Stimulated activated CD8-positive, alpha-beta memory T cell treated with anti-CD3 and anti-CD28 coated beads, Interleukin-12 subunit alpha, Interleukin-12 subunit beta, amount 100 ng/mL, for 4 hours (primary cell): Measurements from ENCODE around the gene CYB5R4.
"Not testable (repeated sequence)": the region's sequence is repeated elsewhere in the genome, so short reads cannot be mapped to it uniquely, and the experiment has no call there.

Experiments used
- DNase-seq: peaks from one replicate; pipeline ENCODE4 v3.0.0-alpha.2; 2020; ENCODE audit warnings: low read depth

Gene CYB5R4

DNA sequence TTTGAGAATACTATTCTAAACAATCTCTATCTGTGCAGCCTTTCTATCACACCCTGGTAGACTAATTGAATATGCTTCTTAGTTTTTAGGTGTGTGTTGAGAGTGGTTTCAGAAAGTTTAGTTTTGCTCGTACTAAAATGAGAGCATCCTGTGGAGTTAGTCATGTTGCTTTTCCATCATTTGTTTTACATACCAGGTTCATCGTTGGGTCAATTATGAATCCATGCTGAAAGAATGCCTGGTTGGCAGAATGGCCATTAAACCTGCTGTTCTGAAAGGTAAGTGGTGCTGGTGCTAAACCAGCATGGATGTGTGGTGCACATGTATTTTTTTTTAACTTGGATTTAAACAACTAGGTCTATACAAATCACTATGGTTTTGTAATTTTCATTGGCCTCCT is 49.3 kb downstream of the CYB5R4 start:
- no peak for DNase-seq

- DNase-seq: no peak
Observed at GRCh38 chr6:83911278-83911677, 51.8 kb downstream of the CYB5R4 start.

GRCh38 chr6:83914953-83915352 is 55.5 kb downstream of the CYB5R4 start:
- DNase-seq: no peak

DNA sequence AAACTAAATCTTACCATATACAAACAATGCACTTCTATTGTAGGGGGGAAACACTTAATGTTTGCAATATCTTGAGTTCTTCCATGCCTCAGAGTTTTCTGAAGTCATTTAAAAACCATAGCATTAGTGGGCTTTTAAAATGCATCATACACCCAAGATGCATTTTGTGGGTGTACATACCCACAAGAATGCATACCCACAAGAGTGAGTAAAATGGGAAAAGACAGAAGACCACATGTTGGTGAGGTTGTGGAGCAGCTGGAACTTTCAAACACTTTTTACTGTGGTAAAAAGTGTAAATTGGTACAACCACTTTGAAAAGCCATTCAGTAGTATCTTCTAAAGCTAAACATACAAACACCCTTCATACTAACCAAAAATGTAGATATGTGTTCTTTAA is 57.5 kb downstream of the CYB5R4 start:
- no peak for DNase-seq

DNA sequence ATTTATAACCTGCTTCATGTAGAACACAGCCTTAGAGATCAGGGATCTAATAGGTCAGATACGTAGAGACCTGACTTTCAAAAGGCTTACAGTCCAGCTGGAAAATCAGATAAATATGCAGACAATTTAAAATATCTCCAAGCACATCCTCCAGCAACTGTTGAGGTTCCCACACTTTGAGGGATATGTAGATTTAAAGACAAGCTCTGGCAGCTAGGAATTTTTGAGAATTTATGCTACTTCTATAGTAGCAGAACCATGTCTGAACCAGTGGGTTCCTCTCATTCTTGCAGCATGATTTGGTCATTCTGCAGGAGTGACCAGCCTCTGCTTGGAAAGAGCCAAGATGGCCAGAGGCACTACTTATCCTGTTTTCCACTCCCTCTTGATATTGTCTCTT is 60.5 kb downstream of the CYB5R4 start:
- DNase-seq: no peak

DNA sequence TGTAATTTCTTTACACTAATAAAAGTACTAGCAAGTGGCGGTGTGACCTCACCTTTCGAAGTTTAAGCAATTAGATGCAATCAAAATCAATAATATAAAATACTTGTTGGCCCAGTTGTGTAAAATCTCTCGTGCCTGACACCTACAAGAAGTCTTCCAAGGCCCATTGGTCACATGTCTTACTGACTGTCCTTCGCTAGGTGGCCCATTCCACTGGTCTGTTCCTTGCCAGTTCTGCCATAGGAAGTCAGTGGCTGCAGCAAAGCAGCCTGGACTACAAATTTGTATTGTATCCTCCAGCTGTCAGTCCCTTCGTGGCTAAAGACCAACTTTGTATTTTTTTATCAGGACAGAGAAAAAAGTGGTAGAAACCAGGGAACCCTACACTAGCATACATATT is 61.8 kb downstream of the CYB5R4 start:
- no peak for DNase-seq

DNA sequence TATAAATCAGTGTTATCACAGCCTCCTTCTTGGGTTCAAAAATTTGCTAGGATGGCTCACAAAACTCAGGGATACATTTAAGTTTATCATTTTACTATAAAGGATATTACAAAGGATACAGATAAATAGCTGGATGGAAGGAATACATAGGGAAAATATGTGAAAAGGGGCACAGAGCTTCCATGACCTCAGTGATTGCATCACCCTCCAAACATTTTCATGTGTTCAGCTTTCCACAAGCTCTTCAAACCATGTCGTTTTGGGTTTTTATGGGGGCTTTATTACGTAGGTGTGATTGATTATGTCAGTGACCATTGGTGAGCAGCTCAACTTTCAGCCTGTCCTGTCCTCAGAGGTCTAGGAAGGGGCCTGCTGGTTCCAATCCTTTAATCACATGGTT is 68.0 kb downstream of the CYB5R4 start:
- DNase-seq: no peak

- no peak for DNase-seq
Observed at GRCh38 chr6:83928286-83928685, 68.8 kb downstream of the CYB5R4 start.

- not testable (repeated sequence) for DNase-seq
Observed at GRCh38 chr6:83946201-83946833, 86.8 kb downstream of the CYB5R4 start.

DNA sequence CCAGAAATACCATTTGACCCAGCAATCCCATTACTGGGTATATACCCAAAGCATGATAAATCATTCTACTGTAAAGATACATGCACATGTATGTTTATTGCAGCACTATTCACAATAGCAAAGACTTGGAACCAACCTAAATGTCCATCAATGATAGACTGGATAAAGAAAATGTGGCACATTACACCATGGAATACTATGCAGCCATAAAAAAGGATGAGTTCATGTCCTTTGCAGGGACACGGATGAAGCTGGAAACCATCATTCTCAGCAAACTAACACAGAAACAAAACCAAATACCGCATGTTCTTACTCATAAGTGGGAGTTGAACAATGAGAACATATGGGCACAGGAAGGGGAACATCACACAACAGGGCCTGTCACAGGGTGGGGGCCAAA is 88.5 kb downstream of the CYB5R4 start:
- not testable (repeated sequence) for DNase-seq

DNA sequence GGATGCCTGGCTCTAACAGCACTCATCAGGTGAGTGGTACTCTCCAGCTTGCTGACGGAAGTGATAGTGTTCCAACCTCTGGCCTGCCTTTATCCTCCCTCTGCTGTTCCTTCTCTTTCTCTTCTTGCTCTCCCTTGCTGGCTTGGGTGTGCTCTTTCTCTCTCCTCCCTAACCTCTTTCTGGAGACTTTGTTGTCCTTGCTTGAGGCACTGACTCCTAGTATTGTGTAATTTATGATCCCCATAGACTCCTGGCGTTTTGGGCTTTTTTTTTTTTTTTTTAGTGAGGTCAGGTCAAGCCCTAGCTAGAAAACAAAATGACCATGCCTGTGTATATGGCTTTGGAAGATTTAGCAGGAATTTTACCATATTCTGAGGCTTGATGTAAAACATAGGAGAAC is 89.4 kb downstream of the CYB5R4 start:
- no peak for DNase-seq

- not testable (repeated sequence) for DNase-seq
Observed at GRCh38 chr6:83951423-83951822, 91.9 kb downstream of the CYB5R4 start.

- no peak for DNase-seq
Observed at GRCh38 chr6:83952830-83953229, 93.3 kb downstream of the CYB5R4 start.

GRCh38 chr6:83954371-83954770 is 94.9 kb downstream of the CYB5R4 start:
- no peak for DNase-seq

- DNase-seq: no peak
Observed at GRCh38 chr6:83958241-83958685, 98.8 kb downstream of the CYB5R4 start.

DNA sequence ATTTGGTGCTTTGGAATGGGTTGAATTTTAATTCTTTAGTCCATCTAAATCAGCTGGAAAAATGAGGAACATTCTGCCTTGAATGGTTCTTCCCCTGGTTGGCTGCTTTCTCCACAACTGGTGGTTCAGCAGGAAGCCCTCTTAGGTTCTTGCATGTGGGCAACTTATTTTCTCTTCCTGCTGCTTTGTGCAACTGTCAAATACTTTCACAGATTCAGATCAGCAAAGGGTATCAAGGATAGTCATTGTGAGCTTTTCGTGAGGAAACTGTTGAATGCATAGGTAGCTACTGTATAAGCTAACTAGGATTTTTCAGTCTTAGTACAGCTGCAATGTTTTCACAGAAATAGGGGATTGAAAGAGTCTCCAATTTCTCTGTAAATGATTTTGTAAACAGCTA is 101.2 kb downstream of the CYB5R4 start:
- DNase-seq: no peak

DNA sequence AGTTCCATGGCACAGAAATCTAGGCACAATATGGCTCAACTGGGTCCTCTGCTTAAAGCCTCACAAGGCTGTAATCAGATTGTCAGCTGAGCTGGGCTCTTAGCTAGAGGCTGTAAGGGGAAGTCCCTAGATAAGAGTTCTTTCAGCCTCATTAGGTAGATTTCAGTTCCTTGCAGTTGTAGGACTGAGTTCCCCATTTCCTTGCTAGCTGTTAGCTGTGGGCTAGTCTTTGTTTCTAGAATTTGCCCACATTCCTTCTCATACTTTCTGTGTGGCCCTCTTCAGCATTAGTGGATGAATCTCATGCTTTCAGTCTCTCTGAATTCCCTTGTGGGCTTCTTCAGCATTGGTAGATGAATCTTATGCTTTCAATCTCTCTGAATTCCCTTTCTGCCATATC is 103.1 kb downstream of the CYB5R4 start:
- DNase-seq: no peak

GRCh38 chr6:83966539-83966938 is 107.0 kb downstream of the CYB5R4 start:
- no peak for DNase-seq

DNA sequence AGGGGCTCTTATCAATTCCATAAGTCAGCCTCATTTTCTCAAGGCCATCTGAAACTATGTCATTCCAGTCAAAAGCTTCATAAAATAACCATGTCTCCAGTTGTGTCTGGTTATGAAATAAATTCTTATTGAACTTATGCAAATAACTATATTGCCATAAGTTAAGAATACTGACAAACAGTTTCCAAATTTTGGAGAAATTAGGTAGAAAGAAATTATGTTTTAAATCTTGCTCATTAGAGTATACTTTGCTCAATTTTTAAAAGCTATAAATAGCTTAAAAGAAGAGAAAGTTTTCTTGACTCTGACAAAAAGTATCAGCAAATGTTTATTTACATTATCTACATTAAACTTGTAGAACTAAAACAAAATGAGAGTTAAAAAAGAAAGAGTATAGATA is 111.1 kb downstream of the CYB5R4 start:
- no peak for DNase-seq

DNA sequence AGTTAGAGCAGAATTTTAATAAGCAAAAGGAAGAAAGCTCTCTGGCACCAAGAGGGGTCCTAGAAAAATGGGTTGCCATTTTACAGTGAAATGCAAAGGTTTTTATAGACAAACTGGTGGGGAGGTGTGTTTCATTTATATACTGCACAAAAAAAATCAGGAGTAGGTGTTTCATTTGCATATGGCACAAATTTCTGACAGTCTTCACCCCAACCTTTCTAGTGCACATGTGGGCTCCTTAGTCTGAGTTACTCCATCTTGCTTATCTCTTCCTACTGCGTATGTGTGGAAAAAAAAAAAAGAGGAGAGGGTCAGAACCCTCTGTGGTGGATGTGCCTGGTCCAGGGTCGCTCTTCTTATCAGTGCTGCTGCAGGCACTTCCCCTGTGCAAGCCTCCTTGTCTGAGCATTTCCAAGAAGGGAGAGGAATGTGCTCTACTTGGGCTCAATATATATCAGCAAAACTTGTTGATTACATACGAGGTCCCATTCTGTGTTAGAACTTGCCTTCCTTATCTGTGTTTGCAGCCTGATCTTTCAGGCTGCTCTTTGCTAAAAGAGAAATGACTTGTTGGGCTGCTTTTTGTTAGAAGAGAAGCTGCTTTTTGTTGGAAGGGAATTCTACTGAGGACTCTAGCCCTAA is 115.0 kb downstream of the CYB5R4 start:
- DNase-seq: no peak

DNA sequence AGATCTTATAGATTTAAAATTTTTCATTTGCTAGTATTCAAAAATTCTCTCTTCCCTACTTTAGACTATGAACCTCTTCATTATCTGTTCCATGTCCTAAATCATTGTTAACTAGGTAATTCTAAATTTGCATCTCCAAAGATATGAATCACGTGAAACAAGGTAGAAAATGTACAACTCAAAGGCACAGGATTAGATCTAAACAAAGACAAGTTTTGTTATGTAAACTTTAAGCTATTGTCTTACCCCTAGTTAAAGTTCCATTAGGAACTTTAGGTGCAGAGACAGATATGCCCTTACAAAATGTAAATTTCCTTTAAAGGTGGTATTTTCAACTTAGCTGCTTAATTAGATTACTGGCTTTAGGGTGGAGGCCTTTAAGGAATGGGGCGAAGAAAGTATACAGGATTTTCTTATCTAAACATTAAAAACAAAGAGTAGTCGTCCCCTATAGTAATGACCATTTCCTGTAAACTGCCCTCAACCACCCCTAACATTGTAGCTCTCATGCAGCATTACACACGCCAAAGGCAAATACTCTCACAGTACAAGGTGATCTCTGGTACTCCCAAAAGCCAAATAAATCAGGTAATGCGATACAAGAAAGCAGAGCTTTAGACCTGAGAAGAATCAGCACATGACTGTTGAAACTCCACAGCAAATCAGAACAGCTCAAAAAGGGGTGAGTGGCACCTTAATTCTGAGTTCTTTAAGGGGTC is 116.7 kb downstream of the CYB5R4 start:
- no peak for DNase-seq

- no peak for DNase-seq
Observed at GRCh38 chr6:83976871-83977270, 117.4 kb downstream of the CYB5R4 start.

- DNase-seq: no peak
Observed at GRCh38 chr6:83978324-83978734, 118.8 kb downstream of the CYB5R4 start.
